ENCODE measurements around the gene CAMK1D.
A peak's percentile ranks its signal among the peaks of the same experiment; 100 is the strongest.

Gene CAMK1D

GRCh38 chr10:12704488-12704887 is 355.1 kb downstream of the CAMK1D start:
- Histone ChIP-seq H3F3A (ENCODE audit: control insufficient read depth, insufficient read depth) (no peaks in the 10 kb centered on the region), H3K79me2 (ENCODE audit: control insufficient read depth, low read length) (no peaks in the 10 kb centered on the region), H3K27ac (ENCODE audit: low read depth, low read length) (no peak overlapping the region), H3K36me3 (ENCODE audit: control insufficient read depth, low read length) (no peaks in the 10 kb centered on the region; the same call in 1 of the 2 replicates), H3K9me3 (ENCODE audit: control insufficient read depth, insufficient read depth, low read length) (no peaks in the 10 kb centered on the region), H4K20me1 (ENCODE audit: control insufficient read depth, insufficient read depth, low read depth, low read length) (0 out of 2 replicates have a peak, but pooled peaks cover 6% of the 10 kb centered on the region), H3K4me3 (ENCODE audit: low read length) (no peak overlapping the region), H3K4me2 (ENCODE audit: low read length) (no peak overlapping the region), H3K27me3 (ENCODE audit: control insufficient read depth, low read length) (no peaks in the 10 kb centered on the region), H3K4me1 (ENCODE audit: control insufficient read depth, low read length) (no peaks in the 10 kb centered on the region), H3K9me2 (replicated peaks; ENCODE audit: control insufficient read depth, low read length) (no peaks in the 10 kb centered on the region)
- TF ChIP-seq CTCF (IDR thresholded peaks at IDR 0.05; ENCODE audit: low read depth, low read length, poor library complexity, severe bottlenecking), result no peak
- no peak for TF ChIP-seq EZH2phosphoT487 (IDR thresholded peaks at IDR 0.05; ENCODE audit: borderline replicate concordance, low read length)

GRCh38 chr10:12705943-12706342 is 356.6 kb downstream of the CAMK1D start:
- no peaks in the 10 kb centered on the region for H3K9me2 ChIP-seq (replicated peaks; ENCODE audit: control insufficient read depth, low read length)
- H3K4me2 ChIP-seq (ENCODE audit: low read length), result no peak overlapping the region
- H3K4me3 ChIP-seq (ENCODE audit: low read length), result no peak overlapping the region
- no peak for TF ChIP-seq CTCF (IDR thresholded peaks at IDR 0.05; ENCODE audit: low read depth, low read length, poor library complexity, severe bottlenecking)
- TF ChIP-seq EZH2phosphoT487 (IDR thresholded peaks at IDR 0.05; ENCODE audit: borderline replicate concordance, low read length), result no peak
- peaks cover 2% of the 10 kb centered on the region; the same call in 1 of the 2 replicates for H3K4me1 ChIP-seq (ENCODE audit: control insufficient read depth, low read length)
- H3K79me2 ChIP-seq (ENCODE audit: control insufficient read depth, low read length), result no peaks in the 10 kb centered on the region
- peaks cover 4% of the 10 kb centered on the region; the same call in 1 of the 2 replicates for H3F3A ChIP-seq (ENCODE audit: control insufficient read depth, insufficient read depth)
- H3K27ac ChIP-seq (ENCODE audit: low read depth, low read length), result no peak overlapping the region
- H3K36me3 ChIP-seq (ENCODE audit: control insufficient read depth, low read length), result no peaks in the 10 kb centered on the region; the same call in 1 of the 2 replicates
- peaks cover 12% of the 10 kb centered on the region; the same call in 1 of the 2 replicates for H4K20me1 ChIP-seq (ENCODE audit: control insufficient read depth, insufficient read depth, low read depth, low read length)
- H3K27me3 ChIP-seq (ENCODE audit: control insufficient read depth, low read length), result no peaks in the 10 kb centered on the region
- H3K9me3 ChIP-seq (ENCODE audit: control insufficient read depth, insufficient read depth, low read length), result no peaks in the 10 kb centered on the region

- Histone ChIP-seq H3K4me3 (ENCODE audit: low read length) (no peak overlapping the region), H3K9me3 (ENCODE audit: control insufficient read depth, insufficient read depth, low read length) (no peaks in the 10 kb centered on the region), H4K20me1 (ENCODE audit: control insufficient read depth, insufficient read depth, low read depth, low read length) (peaks cover 13% of the 10 kb centered on the region; the same call in 1 of the 2 replicates), H3F3A (ENCODE audit: control insufficient read depth, insufficient read depth) (peaks cover 4% of the 10 kb centered on the region; the same call in 1 of the 2 replicates), H3K79me2 (ENCODE audit: control insufficient read depth, low read length) (peaks cover 9% of the 10 kb centered on the region), H3K27ac (ENCODE audit: low read depth, low read length) (no peak overlapping the region), H3K27me3 (ENCODE audit: control insufficient read depth, low read length) (no peaks in the 10 kb centered on the region), H3K36me3 (ENCODE audit: control insufficient read depth, low read length) (peaks cover 4% of the 10 kb centered on the region; the same call in 1 of the 2 replicates), H3K4me1 (ENCODE audit: control insufficient read depth, low read length) (peaks cover 3% of the 10 kb centered on the region; the same call in 1 of the 2 replicates), H3K4me2 (ENCODE audit: low read length) (no peak overlapping the region), H3K9me2 (replicated peaks; ENCODE audit: control insufficient read depth, low read length) (no peaks in the 10 kb centered on the region)
- peak; percentile 48 for TF ChIP-seq CTCF (IDR thresholded peaks at IDR 0.05; ENCODE audit: low read depth, low read length, poor library complexity, severe bottlenecking)
- no peak for TF ChIP-seq EZH2phosphoT487 (IDR thresholded peaks at IDR 0.05; ENCODE audit: borderline replicate concordance, low read length)
These were observed 358.3 kb downstream of the CAMK1D start for GRCh38 chr10:12707461-12708185.

Measured in DOHH2 (cell line).